NCI-H748 (cell line): ENCODE measurements around the gene SV2A.
"Not testable (repeated sequence)": the region's sequence is repeated elsewhere in the genome, so short reads cannot be mapped to it uniquely, and the experiment has no call there.

Experiments
- DNase-seq: peaks from one replicate; lab custom pipeline; 2025; ENCODE audit not compliant: unreplicated experiment; lab: John Stamatoyannopoulos, UW

The SV2A gene, protein sequence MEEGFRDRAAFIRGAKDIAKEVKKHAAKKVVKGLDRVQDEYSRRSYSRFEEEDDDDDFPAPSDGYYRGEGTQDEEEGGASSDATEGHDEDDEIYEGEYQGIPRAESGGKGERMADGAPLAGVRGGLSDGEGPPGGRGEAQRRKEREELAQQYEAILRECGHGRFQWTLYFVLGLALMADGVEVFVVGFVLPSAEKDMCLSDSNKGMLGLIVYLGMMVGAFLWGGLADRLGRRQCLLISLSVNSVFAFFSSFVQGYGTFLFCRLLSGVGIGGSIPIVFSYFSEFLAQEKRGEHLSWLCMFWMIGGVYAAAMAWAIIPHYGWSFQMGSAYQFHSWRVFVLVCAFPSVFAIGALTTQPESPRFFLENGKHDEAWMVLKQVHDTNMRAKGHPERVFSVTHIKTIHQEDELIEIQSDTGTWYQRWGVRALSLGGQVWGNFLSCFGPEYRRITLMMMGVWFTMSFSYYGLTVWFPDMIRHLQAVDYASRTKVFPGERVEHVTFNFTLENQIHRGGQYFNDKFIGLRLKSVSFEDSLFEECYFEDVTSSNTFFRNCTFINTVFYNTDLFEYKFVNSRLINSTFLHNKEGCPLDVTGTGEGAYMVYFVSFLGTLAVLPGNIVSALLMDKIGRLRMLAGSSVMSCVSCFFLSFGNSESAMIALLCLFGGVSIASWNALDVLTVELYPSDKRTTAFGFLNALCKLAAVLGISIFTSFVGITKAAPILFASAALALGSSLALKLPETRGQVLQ

DNA sequence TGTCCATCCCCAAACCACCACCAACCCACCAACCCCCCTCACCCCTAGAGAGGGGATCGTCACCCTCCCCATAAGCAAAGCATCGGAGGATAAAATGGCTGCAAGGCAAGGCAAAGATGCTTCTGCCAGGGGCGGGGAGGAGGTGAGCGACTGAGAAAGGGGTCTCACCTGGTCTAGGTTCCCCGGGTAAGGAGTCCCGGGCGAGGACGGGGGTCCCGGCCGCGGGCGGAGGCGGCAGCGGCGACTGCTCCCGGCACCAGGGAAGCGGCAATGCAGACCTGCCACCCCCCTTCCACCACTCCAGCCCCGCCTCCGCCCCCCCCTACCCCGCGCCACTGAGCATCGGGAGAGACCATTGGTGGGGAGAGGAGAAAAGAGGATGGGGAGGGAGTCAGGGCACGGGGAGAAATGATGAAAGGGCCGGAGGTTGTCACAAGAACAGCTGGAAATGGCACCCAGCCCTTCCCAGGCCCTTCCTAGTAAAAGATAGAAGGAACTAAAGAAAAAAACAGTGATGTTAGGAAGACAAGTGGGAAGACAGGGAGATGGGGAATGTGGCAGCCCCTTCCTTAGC is at the start of gene SV2A:
Gene SV2A, minus strand, starts transcription at position 274 of the 574 bp plus-strand sequence. CDS start 4,004 bp downstream, outside the sequence.
- DNase-seq: peak; percentile 84

DNA sequence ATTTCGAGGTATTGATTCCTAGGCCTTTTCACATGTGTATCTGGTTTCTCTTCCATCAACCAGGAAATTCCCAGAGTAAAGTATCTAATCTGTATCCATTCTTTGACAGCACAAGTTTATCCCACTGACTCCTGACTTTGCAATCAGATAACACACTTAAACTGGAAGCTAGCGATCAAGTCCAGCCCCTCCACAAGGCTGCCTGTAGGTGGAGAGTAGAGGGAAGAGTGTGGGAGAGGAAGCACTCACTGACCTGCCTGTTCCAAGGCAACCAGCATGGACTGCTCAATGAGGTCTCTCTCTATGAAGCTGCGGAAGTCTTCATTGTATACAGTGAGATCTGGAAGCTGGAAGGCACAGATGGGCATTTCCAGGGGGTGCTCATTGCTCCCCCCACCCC is 49.4 kb upstream of the SV2A start:
- DNase-seq: no peak

GRCh38 chr1:149966405-149966804 is 48.8 kb upstream of the SV2A start:
- DNase-seq: no peak

- DNase-seq: no peak
Observed at GRCh38 chr1:149965440-149965839, 47.8 kb upstream of the SV2A start.

GRCh38 chr1:149963358-149963757 is 45.7 kb upstream of the SV2A start:
- no peak for DNase-seq

DNA sequence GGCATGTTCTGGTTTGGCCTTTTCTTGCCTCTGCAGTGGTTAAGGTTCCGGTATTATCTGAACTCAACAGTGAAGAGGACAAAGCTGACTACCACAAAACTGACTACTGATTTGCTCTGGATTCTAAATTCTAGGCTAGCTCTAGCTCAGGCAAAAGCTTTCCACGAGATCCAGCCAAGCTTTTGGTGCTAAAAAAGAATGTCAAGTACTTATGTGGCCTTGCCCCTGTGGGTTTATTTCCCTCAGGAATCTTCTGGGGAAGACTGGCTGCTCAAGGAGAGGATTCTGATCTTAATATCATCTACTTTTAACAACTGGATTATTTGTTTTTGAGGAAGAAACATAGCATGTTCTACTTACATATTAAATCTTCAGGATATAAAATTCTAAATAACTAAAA is 45.1 kb upstream of the SV2A start:
- DNase-seq: no peak

GRCh38 chr1:149962039-149962647 is 44.5 kb upstream of the SV2A start:
- DNase-seq: peak; percentile 73

- DNase-seq: not testable (repeated sequence)
Observed at GRCh38 chr1:149957548-149957947, 39.9 kb upstream of the SV2A start.

DNA sequence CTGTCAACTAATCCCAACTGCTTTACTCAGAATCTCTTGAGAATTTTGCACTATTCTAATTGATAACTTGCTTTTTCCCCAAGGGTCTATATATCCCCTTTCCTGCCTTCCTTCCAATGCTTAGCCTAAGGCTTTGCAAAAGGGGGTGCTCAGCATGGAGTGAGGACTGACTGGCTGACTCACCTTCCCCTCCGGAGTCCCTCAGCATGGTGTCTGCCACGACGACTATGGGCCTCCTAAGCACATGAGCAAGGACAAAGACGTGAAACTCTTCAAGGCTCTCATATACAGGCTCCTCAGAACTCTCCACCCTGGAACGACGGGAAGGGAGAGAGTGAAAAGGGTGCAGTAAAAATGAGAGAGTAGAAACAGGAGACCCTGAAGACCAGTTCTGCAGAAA is 32.3 kb upstream of the SV2A start:
- DNase-seq: no peak

- no peak for DNase-seq
Observed at GRCh38 chr1:149945206-149945605, 27.6 kb upstream of the SV2A start.

DNA sequence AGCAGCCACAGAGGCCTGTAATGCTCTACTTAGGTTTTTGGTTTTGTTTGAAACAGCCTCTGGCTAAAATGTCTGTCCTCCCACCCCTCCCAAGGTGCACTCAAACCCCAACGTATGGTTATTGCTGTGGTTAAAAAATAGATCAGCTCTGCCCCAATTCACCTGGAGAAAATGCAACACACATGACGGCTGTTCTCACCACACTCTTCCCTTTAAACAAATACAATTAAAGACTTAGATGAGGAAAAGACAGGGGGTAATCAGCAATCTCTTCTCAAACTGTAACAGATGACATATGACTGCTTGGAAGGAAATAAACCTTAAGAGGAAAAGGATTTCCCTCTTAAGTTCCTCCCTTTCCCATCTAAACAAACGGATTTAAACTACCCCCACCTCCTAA is 25.2 kb upstream of the SV2A start:
- DNase-seq: no peak

- DNase-seq: peak; percentile 4
Observed at GRCh38 chr1:149942207-149942606, 24.6 kb upstream of the SV2A start.

GRCh38 chr1:149940427-149940826 is 22.8 kb upstream of the SV2A start:
- DNase-seq: no peak

DNA sequence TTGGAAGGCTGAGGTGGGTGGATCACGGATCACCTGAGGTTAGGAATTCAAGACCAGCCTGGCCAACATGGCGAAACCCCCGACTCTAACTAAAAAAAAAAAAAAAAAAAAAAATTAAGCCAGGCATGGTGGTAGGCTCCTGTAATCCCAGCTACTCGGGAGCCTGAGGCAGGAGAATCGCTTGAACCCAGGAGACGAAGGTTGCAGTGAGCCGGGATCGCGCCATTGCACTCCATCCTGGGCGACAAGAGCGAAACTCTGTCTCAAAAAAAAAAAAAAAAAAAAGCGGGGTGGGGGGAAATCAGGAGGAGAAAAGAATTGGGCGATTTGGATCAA is 21.0 kb upstream of the SV2A start:
- DNase-seq: not testable (repeated sequence)

- no peak for DNase-seq
Observed at GRCh38 chr1:149937759-149938158, 20.1 kb upstream of the SV2A start.

- peak; percentile 59 for DNase-seq
Observed at GRCh38 chr1:149936992-149937705, 19.5 kb upstream of the SV2A start.

- peak; percentile 40 for DNase-seq
Observed at GRCh38 chr1:149936170-149936991, 18.7 kb upstream of the SV2A start, which contains the start of gene MTMR11. MTMR11 (minus strand) TSS chr1:149936879; CDS start chr1:149936647, 232 bp downstream.

- no peak for DNase-seq
Observed at GRCh38 chr1:149934356-149934755, 16.7 kb upstream of the SV2A start.

GRCh38 chr1:149933208-149933607 is 15.6 kb upstream of the SV2A start:
- DNase-seq: no peak

DNA sequence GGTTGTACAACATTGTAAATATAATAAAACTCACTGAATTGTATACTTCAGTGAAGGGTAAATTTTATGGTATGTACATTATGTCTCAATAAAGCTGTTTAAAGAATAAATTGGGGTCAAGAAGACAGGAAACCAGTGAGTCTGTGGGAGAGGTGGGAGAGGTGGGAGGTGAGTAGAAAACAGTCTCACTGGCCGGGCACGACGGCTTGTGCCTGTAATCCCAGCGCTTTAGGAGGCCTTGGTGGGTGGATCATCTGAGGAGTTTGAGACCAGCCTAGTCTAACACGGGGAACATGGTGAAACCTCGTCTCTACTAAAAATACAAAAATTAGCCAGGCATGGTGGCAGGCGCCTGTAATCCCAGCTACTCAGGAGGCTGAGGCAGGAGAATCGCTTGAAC is 14.8 kb upstream of the SV2A start:
- DNase-seq: no peak
